ENCODE results near the gene C11orf65.

GRCh38 chr11:108398439-108398838, 68.9 kb downstream of the C11orf65 start:
- TF ChIP-seq POLR2A (IDR thresholded peaks at IDR 0.05) (no peak), POLR2AphosphoS5 (IDR thresholded peaks at IDR 0.05) (no peak)

Measured in prostate gland (tissue), 1 donor.